Measurements from ENCODE around the gene EARS2.

DNA sequence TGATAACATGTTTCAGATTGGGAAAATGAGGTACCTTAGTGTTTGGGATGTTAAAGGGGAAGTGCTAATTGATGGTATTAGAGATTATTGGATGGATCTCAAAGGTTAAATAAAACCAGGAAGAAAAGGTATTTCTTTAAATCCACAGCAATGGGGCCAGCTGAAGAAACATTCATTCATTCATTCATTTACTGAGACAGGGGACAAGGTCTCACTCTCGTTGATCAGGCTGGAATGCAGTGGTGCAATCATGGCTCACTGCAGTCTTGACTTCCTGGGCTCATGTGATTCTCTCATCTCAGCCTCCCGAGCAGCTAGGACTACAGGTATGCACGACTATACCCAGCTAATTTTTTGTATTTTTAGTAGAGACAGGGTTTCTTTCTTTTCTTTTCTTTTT is 19.8 kb downstream of the EARS2 start:
- TF ChIP-seq SP1 (IDR thresholded peaks at IDR 0.05) (no peak), FOXK2 (IDR thresholded peaks at IDR 0.05) (no peak), LEF1 (IDR thresholded peaks at IDR 0.05; ENCODE audit: borderline replicate concordance) (no peak), TARDBP (IDR thresholded peaks at IDR 0.05) (no peak), CTBP1 (IDR thresholded peaks at IDR 0.05; ENCODE audit: borderline replicate concordance) (no peak), FOXM1 (IDR thresholded peaks at IDR 0.05; ENCODE audit: borderline replicate concordance) (no peak)
